Liver (tissue), 9 donors: ENCODE results near the gene PODNL1. TPM values are rescaled to one million over a fixed set of nuclear protein-coding genes. Genes with fewer than 3 reads are reported as not detected.
A peak's percentile ranks its signal among the peaks of the same experiment; 100 is the strongest.
"Not testable (repeated sequence)": the region's sequence is repeated elsewhere in the genome, so short reads cannot be mapped to it uniquely, and the experiment has no call there.

Experiments
- DNase-seq: peaks from one replicate; pipeline ENCODE4 v3.0.0-alpha.2; 2017; ENCODE audit warnings: low spot score
- H3K27ac ChIP-seq, 2 donors: one replicate each; pipeline ENCODE4 v1.7.0; 2013; ENCODE audit warnings: inconsistent platforms in 2 of 2, low read length in 2 of 2, control low read depth in 1 of 2, low read depth in 1 of 2, mild to moderate bottlenecking in 1 of 2
- H3K27me3 ChIP-seq, 4 donors: one replicate each; pipeline versions ENCODE4 v1.6.1 to v1.7.0; 2013; ENCODE audit warnings: low read length in 3 of 4, inconsistent platforms in 1 of 4, mild to moderate bottlenecking in 1 of 4, moderate library complexity in 1 of 4; ENCODE audit not compliant: control insufficient read depth in 4 of 4, insufficient read depth in 4 of 4
- H3K36me3 ChIP-seq, 4 donors: one replicate each; pipeline versions ENCODE4 v1.6.1 to v1.7.0; 2013; ENCODE audit warnings: low read length in 3 of 4, mild to moderate bottlenecking in 3 of 4, low read depth in 1 of 4, moderate library complexity in 1 of 4; ENCODE audit not compliant: control insufficient read depth in 4 of 4, insufficient read depth in 3 of 4
- H3K4me1 ChIP-seq, 4 donors: one replicate each; pipeline versions ENCODE4 v1.6.1 to v1.7.0; 2013; ENCODE audit warnings: low read length in 3 of 4, mild to moderate bottlenecking in 3 of 4, moderate library complexity in 1 of 4; ENCODE audit not compliant: control insufficient read depth in 4 of 4, insufficient read depth in 4 of 4
- H3K4me3 ChIP-seq, 3 donors: one replicate each; pipeline versions ENCODE4 v1.6.1 to v1.7.0; 2013; ENCODE audit warnings: low read length in 3 of 3, control low read depth in 1 of 3, low read depth in 1 of 3, mild to moderate bottlenecking in 1 of 3
- H3K9ac ChIP-seq, 2 donors: one replicate each; pipeline ENCODE4 v1.7.0; 2013; ENCODE audit warnings: low read length in 2 of 2, mild to moderate bottlenecking in 2 of 2, moderate library complexity in 2 of 2, control low read depth in 1 of 2, low read depth in 1 of 2
- H3K9me3 ChIP-seq, 4 donors: one replicate each; pipeline versions ENCODE4 v1.6.1 to v1.7.0; 2013; ENCODE audit warnings: low read length in 3 of 4; ENCODE audit not compliant: control insufficient read depth in 4 of 4
- FOXA1 ChIP-seq: IDR thresholded peaks from 2 replicates; pipeline ENCODE4 v1.6.1; 2016; ENCODE audit warnings: antibody characterized with exemption
- FOXA2 ChIP-seq: IDR thresholded peaks from 2 replicates; pipeline ENCODE4 v1.6.1; 2016; ENCODE audit warnings: antibody characterized with exemption
- GABPA ChIP-seq, 2 donors: IDR thresholded peaks in 1 of 2; conservative IDR thresholded peaks in 1 of 2; 2 replicates each; pipeline ENCODE4 v1.6.1; 2016; ENCODE audit warnings: antibody characterized with exemption in 2 of 2, mild to moderate bottlenecking in 1 of 2, moderate library complexity in 1 of 2
- HNF4G ChIP-seq: IDR thresholded peaks from 2 replicates; pipeline ENCODE4 v1.6.1; 2016; ENCODE audit warnings: antibody characterized with exemption
- NR2F2 ChIP-seq: IDR thresholded peaks from 2 replicates; pipeline ENCODE4 v1.6.1; 2016; ENCODE audit warnings: antibody characterized with exemption
- RAD21 ChIP-seq, 2 donors: IDR thresholded peaks; 2 replicates each; pipeline ENCODE4 v1.6.1; 2016; ENCODE audit warnings: antibody characterized with exemption in 2 of 2, mild to moderate bottlenecking in 2 of 2
- RXRA ChIP-seq, 2 donors: IDR thresholded peaks; 2 replicates each; pipeline ENCODE4 v1.6.1; 2017 to 2018; ENCODE audit warnings: antibody characterized with exemption in 2 of 2, mild to moderate bottlenecking in 1 of 2
- SP1 ChIP-seq: IDR thresholded peaks from 2 replicates; pipeline ENCODE4 v1.6.1; 2018; ENCODE audit warnings: antibody characterized with exemption, mild to moderate bottlenecking
- TAF1 ChIP-seq: conservative IDR thresholded peaks from 2 replicates; pipeline ENCODE4 v1.6.1; 2016; ENCODE audit warnings: antibody characterized with exemption, mild to moderate bottlenecking
- WGBS: extraction: QIAGEN DNeasy Blood & Tissue Kit; methylation state at CpG from one replicate; pipeline ENCODE4 v1.1.7; 2013; 5-methylcytosine and 5-hydroxymethylcytosine counted together
- polyA plus RNA-seq, 2 donors: library from polyadenylated mRNA; stranded (reverse) in 1 of 2; unstranded in 1 of 2; fragments of 200-250 nt in 1 of 2; fragments of >200 nt in 1 of 2; fragmentation: Nextera tagmentation in 1 of 2; extraction: Ambion mirVana in 1 of 2; gene quantifications; one replicate each; pipeline versions ENCODE4 v1.2.1 to v1.2.3, GENCODE V29; 2013 to 2015
- total RNA-seq, 2 donors: library from RNA; depleted of rRNA; stranded (reverse); fragments of >200 nt; gene quantifications; one replicate each; pipeline ENCODE4 v1.2.3, GENCODE V29; 2014
- TF ChIP-seq, protein P1 (sequence below): IDR thresholded peaks from 2 replicates; pipeline ENCODE4 v1.6.1; 2016; ENCODE audit warnings: antibody characterized with exemption
- donor health status: healthy.
- donor health status: healthy.
- donor health status: healthy.
- donor health status: healthy.
- donor health status: healthy.

Gene PODNL1
- total and polyA plus RNA-seq, 4 donors, result 0.30 TPM; not detected in 3

DNA sequence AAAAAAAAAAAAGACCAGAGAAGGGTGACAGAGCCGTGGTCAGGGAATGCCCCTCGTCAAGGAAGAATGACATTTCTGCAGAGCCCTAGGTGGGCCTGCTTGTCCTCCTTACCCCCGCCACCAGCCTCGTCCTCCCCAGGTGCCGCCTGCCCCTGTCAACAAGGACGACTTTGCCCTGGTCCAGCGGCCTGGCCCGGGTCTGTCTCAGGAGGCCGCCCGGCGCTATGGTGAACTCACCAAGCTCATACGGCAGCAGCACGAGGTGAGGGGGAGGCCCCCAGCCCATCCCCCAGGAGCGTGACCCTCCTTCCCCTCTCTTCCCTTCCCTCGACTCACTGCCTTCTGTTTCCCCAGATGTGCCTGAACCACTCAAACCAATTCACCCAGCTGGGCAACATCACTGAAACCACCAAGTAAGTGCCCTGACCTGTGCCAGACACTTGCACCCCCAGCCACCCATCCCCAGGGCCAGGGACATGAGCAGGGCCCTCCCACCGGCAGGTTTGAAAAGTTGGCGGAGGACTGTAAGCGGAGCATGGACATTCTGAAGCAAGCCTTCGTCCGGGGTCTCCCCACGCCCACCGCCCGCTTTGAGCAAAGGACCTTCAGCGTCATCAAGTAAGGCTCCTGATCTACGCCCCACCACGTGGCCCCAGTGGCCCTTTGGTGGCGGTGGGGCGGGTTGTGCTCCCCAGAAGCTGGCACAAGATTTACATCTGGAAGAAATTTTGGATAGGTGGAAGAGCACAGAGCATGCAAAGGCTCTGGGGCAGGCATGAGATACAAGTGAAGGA lies 14.8 kb downstream of the PODNL1 start:
- no peak for DNase-seq
- H3K36me3 ChIP-seq, result peaks cover 27 to 50% (median 35%) of the 10 kb centered on the region in 4 donors
- no peak overlapping the region for H3K4me3 ChIP-seq
- 97% methylated on average over 28 of the region's 28 CpGs for WGBS
- H3K27me3 ChIP-seq, result no peaks in the 10 kb centered on the region
- TF ChIP-seq HNF4G (no peak), SP1 (no peak), TAF1 (no peak)
- no peak overlapping the region for H3K9ac ChIP-seq
- peaks cover 0 to 5% (median under 1%) of the 10 kb centered on the region in 4 donors for H3K9me3 ChIP-seq
- H3K27ac ChIP-seq, result no peak overlapping the region
- no peaks in the 10 kb centered on the region for H3K4me1 ChIP-seq

DNA sequence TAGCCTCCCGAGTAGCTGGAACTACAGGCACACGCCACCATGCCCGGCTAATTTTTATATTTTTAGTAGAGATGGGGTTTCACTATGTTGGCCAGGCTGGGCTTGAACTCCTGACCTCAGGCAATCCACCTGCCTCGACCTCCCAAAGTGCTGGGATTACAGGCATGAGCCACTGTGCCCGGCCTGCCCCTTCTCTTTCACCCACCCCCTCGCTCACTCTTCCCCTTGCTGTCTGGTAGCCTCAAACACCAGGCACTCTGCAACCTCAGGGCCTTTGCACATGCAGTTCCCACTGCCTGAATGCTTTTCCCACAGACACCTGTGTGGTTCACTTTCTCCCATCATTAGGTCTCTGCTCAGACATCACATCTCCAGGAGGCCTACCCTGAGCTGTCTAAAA lies 16.1 kb downstream of the PODNL1 start:
- WGBS, result 96% methylated on average over 6 of the region's 6 CpGs

DNA sequence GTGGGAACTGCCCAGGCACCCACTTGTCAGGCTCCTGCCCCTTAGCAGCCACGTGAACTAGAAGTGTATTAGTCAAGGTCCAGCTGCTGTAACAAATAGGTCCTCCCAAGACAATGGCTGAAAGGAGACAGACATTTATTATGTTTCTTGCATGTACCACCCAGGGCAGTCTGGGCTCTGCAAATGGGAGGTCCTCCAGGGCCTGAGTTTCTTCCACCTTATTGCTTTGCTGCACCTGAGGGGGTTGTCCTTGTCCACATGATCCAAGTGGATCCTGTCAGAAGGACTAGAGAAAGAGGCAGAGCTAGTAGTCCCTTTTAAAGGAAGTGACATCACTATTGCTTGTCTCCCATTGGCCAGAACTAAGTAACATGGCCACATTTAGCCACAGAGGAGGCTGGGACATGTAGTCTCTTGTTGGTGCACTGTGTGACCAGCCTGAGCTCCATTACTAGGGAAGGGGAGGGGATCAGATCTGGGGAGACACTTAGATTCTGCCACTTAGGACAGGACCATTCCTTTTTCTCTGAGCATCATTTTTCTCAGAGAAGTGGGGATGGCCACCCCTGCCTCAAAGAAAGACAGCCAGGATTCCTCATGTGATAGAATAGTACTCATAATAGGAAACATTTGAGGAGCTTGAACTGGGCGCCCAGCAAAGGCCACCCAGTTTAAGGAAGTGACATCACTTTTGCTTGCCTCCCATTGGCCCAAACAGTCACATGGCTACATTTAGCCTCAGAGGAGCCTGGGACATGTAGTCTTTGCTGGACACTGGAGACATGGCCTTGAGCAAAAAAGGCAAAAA lies 17.1 kb downstream of the PODNL1 start:
- TF ChIP-seq TAF1 (no peak), FOXA1 (no peak), RAD21 (IDR thresholded peaks at IDR 0.05) (no peak), GABPA (IDR thresholded peaks at IDR 0.05 in 1 of 2, conservative IDR thresholded peaks at IDR 0.05 in 1 of 2) (peak in 1 of 2 donors; percentile 6), SP1 (no peak)
- WGBS, result 90% methylated on average over 2 of the region's 2 CpGs
- Histone ChIP-seq H3K27me3 (no peaks in the 10 kb centered on the region), H3K9me3 (peaks cover 0 to 5% (median under 1%) of the 10 kb centered on the region in 4 donors), H3K4me3 (no peak overlapping the region), H3K9ac (no peak overlapping the region), H3K27ac (no peak overlapping the region), H3K4me1 (peaks cover 0 to 5% (median 2%) of the 10 kb centered on the region in 4 donors), H3K36me3 (peaks cover 23 to 34% (median 26%) of the 10 kb centered on the region in 4 donors)
- DNase-seq, result no peak

More for the DNA sequence above, 16.1 kb downstream of the PODNL1 start:
- H3K9ac ChIP-seq, H3K9me3 ChIP-seq, H3K27ac ChIP-seq, H3K27me3 ChIP-seq, DNase-seq, H3K4me1 ChIP-seq, H3K4me3 ChIP-seq: not testable (repeated sequence)
- peaks cover 24 to 42% (median 31%) of the 10 kb centered on the region in 4 donors for H3K36me3 ChIP-seq

DNA sequence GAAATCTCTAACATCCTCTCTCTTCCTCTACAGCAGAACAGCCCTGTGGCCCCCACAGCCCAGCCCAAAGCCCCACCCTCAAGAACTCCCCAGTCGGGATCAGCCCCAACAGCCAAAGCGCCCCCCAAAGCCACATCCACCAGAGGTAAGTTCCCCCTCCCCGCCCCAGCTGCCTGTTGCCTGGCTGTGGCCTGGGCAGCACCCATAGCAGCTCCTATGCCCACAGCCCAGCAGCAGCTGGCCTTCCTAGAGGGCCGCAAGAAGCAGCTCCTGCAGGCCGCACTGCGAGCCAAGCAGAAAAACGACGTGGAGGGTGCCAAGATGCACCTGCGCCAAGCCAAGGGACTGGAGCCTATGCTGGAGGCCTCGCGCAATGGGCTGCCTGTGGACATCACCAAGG lies 17.7 kb downstream of the PODNL1 start:
- peaks cover 0 to 5% (median 2%) of the 10 kb centered on the region in 4 donors for H3K4me1 ChIP-seq
- no peak for DNase-seq
- no peak overlapping the region for H3K4me3 ChIP-seq
- H3K9me3 ChIP-seq, result peaks cover 0 to 5% (median under 1%) of the 10 kb centered on the region in 4 donors
- TF ChIP-seq FOXA2 (no peak), RXRA (IDR thresholded peaks at IDR 0.05) (no peak), NR2F2 (no peak)
- TF ChIP-seq, protein P1, sequence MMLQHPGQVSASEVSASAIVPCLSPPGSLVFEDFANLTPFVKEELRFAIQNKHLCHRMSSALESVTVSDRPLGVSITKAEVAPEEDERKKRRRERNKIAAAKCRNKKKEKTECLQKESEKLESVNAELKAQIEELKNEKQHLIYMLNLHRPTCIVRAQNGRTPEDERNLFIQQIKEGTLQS, result no peak
- WGBS, result over 99% methylated on average over 11 of the region's 11 CpGs
- H3K27ac ChIP-seq, result no peak overlapping the region
- no peak overlapping the region for H3K9ac ChIP-seq
- no peaks in the 10 kb centered on the region for H3K27me3 ChIP-seq
- H3K36me3 ChIP-seq, result peaks cover 23 to 36% (median 26%) of the 10 kb centered on the region in 4 donors
